Panc1 (cell line): ENCODE measurements around the gene CHRDL2. TPM values are rescaled to one million over a fixed set of nuclear protein-coding genes. Genes with fewer than 3 reads are reported as not detected.
A peak's percentile ranks its signal among the peaks of the same experiment; 100 is the strongest.

ENCODE experiments used
- ATAC-seq: fragments of 200-7000 bp; cut with Tn5 transposase; 2 replicates; pipeline ENCODE4 v1.9.1; 2020; ENCODE audit warnings: mild to moderate bottlenecking, moderate library complexity
- BruUV-seq: library from RNA; stranded (reverse); fragments of 400-500 nt; replicated peaks from 2 replicates; lab custom pipeline; 2021; lab: Mats Ljungman, UMichigan
- CTCF ChIA-PET: fragments of 300-600 bp; sonication (Branson Sonifier 250); formaldehyde crosslinking; loops from one replicate; lab custom pipeline; 2022; ENCODE audit warnings: antibody characterized with exemption; lab: Charles Lee
- POLR2A ChIA-PET: fragments of 300-600 bp; sonication (Branson Sonifier 250); formaldehyde crosslinking; loops from one replicate; lab custom pipeline; 2022; ENCODE audit warnings: antibody characterized with exemption; lab: Charles Lee
- DNase-seq: peaks from one replicate; pipeline ENCODE4 v3.0.0-alpha.2; 2010; ENCODE audit warnings: low read depth, low spot score
- H3K27ac ChIP-seq: 2 replicates; pipeline ENCODE4 v1.5.1; 2011; ENCODE audit warnings: mild to moderate bottlenecking, low read length, inconsistent platforms
- H3K27me3 ChIP-seq: fragments of 200-500 bp; sonication (Bioruptor generic); 2 replicates; pipeline ENCODE4 v1.6.0; 2014; ENCODE audit warnings: low read length, inconsistent platforms; ENCODE audit not compliant: control insufficient read depth, insufficient read depth
- H3K36me3 ChIP-seq: fragments of 200-500 bp; sonication (Bioruptor generic); 2 replicates; pipeline ENCODE4 v1.5.1; 2014; ENCODE audit warnings: inconsistent platforms, mild to moderate bottlenecking, low read length, moderate library complexity; ENCODE audit not compliant: control insufficient read depth, insufficient read depth
- H3K4me1 ChIP-seq: 2 replicates; pipeline ENCODE4 v1.5.1; 2011; ENCODE audit warnings: inconsistent platforms, mild to moderate bottlenecking, low read length, moderate library complexity; ENCODE audit not compliant: control insufficient read depth, insufficient read depth
- H3K4me3 ChIP-seq, 2 experiments: 2 replicates each; pipeline ENCODE4 v1.5.1; 2011 to 2012; ENCODE audit warnings: low read depth in 2 of 2, low read length in 2 of 2, mild to moderate bottlenecking in 2 of 2, inconsistent platforms in 1 of 2, moderate library complexity in 1 of 2
- H3K9me3 ChIP-seq: fragments of 200-500 bp; sonication (Bioruptor generic); 2 replicates; pipeline ENCODE4 v1.5.1; 2014; ENCODE audit warnings: low read depth, mild to moderate bottlenecking, inconsistent platforms, low read length, moderate library complexity; ENCODE audit not compliant: control insufficient read depth, insufficient read depth
- CTCF ChIP-seq: fragments of 450-650 bp; IDR thresholded peaks from 2 replicates; pipeline ENCODE4 v1.5.1; 2017; ENCODE audit warnings: mild to moderate bottlenecking
- POLR2AphosphoS5 ChIP-seq: IDR thresholded peaks from 2 replicates; pipeline ENCODE4 v1.6.1; 2012; ENCODE audit warnings: mild to moderate bottlenecking, low read depth, low read length, moderate library complexity
- SIN3A ChIP-seq: IDR thresholded peaks from 2 replicates; pipeline ENCODE4 v1.6.1; 2012; ENCODE audit warnings: low read depth, mild to moderate bottlenecking, low read length, moderate library complexity, borderline replicate concordance; ENCODE audit not compliant: insufficient read depth
- TCF7L2 ChIP-seq: IDR thresholded peaks from 2 replicates; pipeline ENCODE4 v1.6.1; 2011; ENCODE audit warnings: mild to moderate bottlenecking, low read depth, low read length, inconsistent platforms
- in situ Hi-C: cut with HindIII; loops from 2 replicates; pipeline ENCODE4 v1.10.0; 2016; ENCODE audit warnings: low sequenced_read_pairs, low pct_unique_long_range_greater_than_20kb
- intact Hi-C: fragments of 100-400 bp; cut with micrococcal nuclease; formaldehyde crosslinking; loops from one replicate; pipeline ENCODE4 v1.10.0; 2022; ENCODE audit not compliant: unreplicated experiment
- total RNA-seq: library from RNA; stranded (reverse); gene quantifications from one replicate; pipeline ENCODE4 v1.2.1, GENCODE V29; 2021; ENCODE audit not compliant: unreplicated experiment

The CHRDL2 gene
- total RNA-seq, 1 experiment from 2014 or later: 0.15 TPM

- H3K4me1 ChIP-seq: peaks cover 25% of the 10 kb centered on the region
- peak overlapping the region; percentile 71 to 95 for H3K4me3 ChIP-seq
- intact Hi-C loops: no loop called here
- no peaks in the 10 kb centered on the region for H3K9me3 ChIP-seq
- no peak for TF ChIP-seq TCF7L2
- POLR2A ChIA-PET: interaction anchor here (0.8 kb wide), 1 partner anchor 440 kb away, joined by 4 read pairs; no protein-coding TSS in a partner anchor
- H3K27ac ChIP-seq: peak overlapping the region; percentile 91
- H3K27me3 ChIP-seq: no peaks in the 10 kb centered on the region
- CTCF ChIA-PET: interaction anchor here (0.7 kb wide), 1 partner anchor 40 kb away, joined by 7 read pairs; no protein-coding TSS in a partner anchor
- in situ Hi-C loops: no loop called here
- no peaks in the 10 kb centered on the region; the same call in 1 of the 2 replicates for H3K36me3 ChIP-seq
- TSS peak; percentile 92 for BruUV-seq
- DNase-seq: no peak
- no peak for ATAC-seq
These were observed 18.7 kb upstream of the CHRDL2 start for GRCh38 chr11:74749965-74750296.

GRCh38 chr11:74749127-74749964 lies 18.1 kb upstream of the CHRDL2 start:
- ChIA-PET CTCF (no interaction called here), POLR2A (interaction anchor here (0.6 to 0.8 kb wide), 2 partner anchors 24 to 440 kb away, joined by 4 to 8 read pairs; no protein-coding TSS in a partner anchor)
- in situ Hi-C loops: no loop called here
- no peak for TF ChIP-seq POLR2AphosphoS5
- no peak for TF ChIP-seq CTCF
- 0 out of 2 replicates have a peak, but pooled peaks have one; percentile 12 for TF ChIP-seq SIN3A
- Histone ChIP-seq H3K27me3 (no peaks in the 10 kb centered on the region), H3K9me3 (no peaks in the 10 kb centered on the region), H3K4me1 (peaks cover 21% of the 10 kb centered on the region), H3K4me3 (peak overlapping the region; percentile 71 to 95), H3K27ac (peak overlapping the region; percentile 91), H3K36me3 (no peaks in the 10 kb centered on the region; the same call in 1 of the 2 replicates)
- no TSS peak for BruUV-seq
- DNase-seq (no peak), ATAC-seq (peak; percentile 86)
- intact Hi-C loops: no loop called here

GRCh38 chr11:74748211-74749126 lies 17.2 kb upstream of the CHRDL2 start, which contains the start of gene RNF169:
RNF169 (plus strand) TSS chr11:74748849; CDS start chr11:74748881, 32 bp downstream.
- intact Hi-C loops (no loop called here), in situ Hi-C loops (no loop called here)
- H3K9me3 ChIP-seq: no peaks in the 10 kb centered on the region
- H3K27ac ChIP-seq: peak within 1 kb of the TSS; percentile 91
- H3K4me3 ChIP-seq: peak within 1 kb of the TSS; percentile 71 to 95
- no peaks in the 10 kb centered on the region for H3K27me3 ChIP-seq
- ChIA-PET CTCF (no interaction called here), POLR2A (interaction anchor here (0.6 kb wide), 1 partner anchor 23 kb away, joined by 8 read pairs; no protein-coding TSS in a partner anchor)
- peaks cover 14% of the 10 kb centered on the region for H3K4me1 ChIP-seq
- no peaks in the 10 kb centered on the region; the same call in 1 of the 2 replicates for H3K36me3 ChIP-seq
- TF ChIP-seq POLR2AphosphoS5 (peak; percentile 86), TCF7L2 (no peak)
- peak; percentile 98 for ATAC-seq
- TSS peak; percentile 67 for BruUV-seq
- DNase-seq: peak; percentile 80
